Naive B cell (primary cell): ENCODE data around the gene CXCR5. TPM values are rescaled to one million over a fixed set of nuclear protein-coding genes. Genes with fewer than 3 reads are reported as not detected.

ENCODE experiments used
- ATAC-seq, 2 donors: fragments of 150-1000 bp; cut with Tn5 transposase; 2 replicates each; pipeline ENCODE4 v1.10.0; 2021; ENCODE audit warnings: low read depth in 2 of 2, mild to moderate bottlenecking in 2 of 2, moderate library complexity in 2 of 2
- DNase-seq: peaks from one replicate; pipeline ENCODE4 v3.0.0; 2022
- H3K27ac Mint-ChIP-seq, 6 donors: one replicate each; pipeline ENCODE4 v1.8.0; 2020 to 2022; ENCODE audit warnings: mild to moderate bottlenecking in 6 of 6, mixed read lengths in 6 of 6, moderate library complexity in 5 of 6, inconsistent platforms in 2 of 6
- H3K27me3 Mint-ChIP-seq, 3 donors: one replicate each; pipeline ENCODE4 v1.8.0; 2021 to 2022; ENCODE audit warnings: mixed read lengths in 3 of 3, mild to moderate bottlenecking in 1 of 3
- H3K36me3 Mint-ChIP-seq, 2 donors: one replicate each; pipeline ENCODE4 v1.8.0; 2020 to 2022; ENCODE audit warnings: mixed read lengths in 2 of 2, inconsistent platforms in 1 of 2, mild to moderate bottlenecking in 1 of 2
- H3K4me1 Mint-ChIP-seq, 3 donors: one replicate each; pipeline ENCODE4 v1.8.0; 2020 to 2022; ENCODE audit warnings: mixed read lengths in 3 of 3, inconsistent platforms in 1 of 3, mild to moderate bottlenecking in 1 of 3, moderate library complexity in 1 of 3
- H3K4me3 Mint-ChIP-seq, 8 donors: one replicate each; pipeline ENCODE4 v1.8.0; 2020 to 2022; ENCODE audit warnings: mild to moderate bottlenecking in 8 of 8, mixed read lengths in 8 of 8, moderate library complexity in 8 of 8, inconsistent platforms in 2 of 8
- H3K9me3 Mint-ChIP-seq, 7 donors: one replicate each; pipeline ENCODE4 v1.8.0; 2020 to 2022; ENCODE audit warnings: mixed read lengths in 7 of 7, mild to moderate bottlenecking in 5 of 7, inconsistent platforms in 2 of 7, moderate library complexity in 1 of 7
- polyA plus RNA-seq, 6 donors: library from polyadenylated mRNA; unstranded; fragments of 300-500 nt; fragmentation: Illumina TruSeq; gene quantifications; one replicate each; pipeline ENCODE4 v1.2.3, GENCODE V29; 2021; ENCODE audit warnings: low read depth in 6 of 6

CXCR5 gene
- polyA plus RNA-seq, 6 donors from 2014 or later = 101 to 157 (median 116) TPM

DNA sequence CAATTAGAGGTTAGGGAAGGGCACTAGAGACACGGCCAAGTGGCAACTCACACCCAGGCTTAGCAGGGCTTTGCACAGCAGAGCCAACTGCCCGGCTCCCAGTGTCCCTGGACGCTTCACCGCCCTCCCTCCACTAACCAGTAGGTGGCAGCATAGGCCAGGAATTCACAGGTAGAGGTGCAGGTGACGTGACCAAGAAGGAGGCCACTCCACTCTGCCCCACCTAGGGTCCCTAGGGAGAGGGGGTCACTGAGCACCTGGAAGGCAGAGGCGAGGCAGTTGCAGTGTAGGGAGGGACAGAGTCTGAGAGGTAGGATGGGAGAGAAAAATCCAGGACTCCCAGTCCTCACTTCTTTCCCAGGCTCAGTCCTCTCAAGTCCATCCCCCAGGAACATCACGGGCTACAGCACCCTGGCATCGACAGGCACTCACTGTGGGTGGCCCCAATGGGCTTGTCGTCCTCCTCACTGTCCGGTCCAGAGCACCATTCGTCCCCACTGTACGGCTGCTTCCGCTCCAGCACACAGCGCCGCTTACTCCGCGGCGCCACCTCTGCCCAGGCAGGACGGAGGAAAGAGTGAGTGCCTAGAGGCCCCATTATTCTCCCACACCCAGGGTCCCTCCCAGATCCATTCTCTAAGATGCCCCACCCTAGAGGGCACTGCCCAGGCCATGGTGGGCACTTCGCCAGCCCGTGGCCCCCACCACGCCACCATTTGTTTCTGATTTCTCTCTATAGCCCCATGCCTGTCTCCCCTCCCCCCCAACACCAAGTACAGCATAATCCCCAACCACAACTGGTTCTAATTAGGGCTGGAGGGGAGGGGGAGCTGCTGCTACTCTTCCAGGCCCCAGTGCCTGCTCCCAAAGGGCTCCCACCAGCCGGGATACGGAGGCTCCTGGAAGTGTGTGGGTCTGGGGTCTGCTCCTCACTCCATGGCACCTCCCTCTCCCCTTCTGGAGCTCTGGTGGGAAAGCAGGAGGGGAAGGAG is 23.7 kb downstream of the CXCR5 start:
- Mint-ChIP-seq H3K4me1 (peaks cover 37 to 52% (median 39%) of the 10 kb centered on the region in 3 donors), H3K9me3 (no peaks in the 10 kb centered on the region), H3K36me3 (peaks cover 0 to under 1% of the 10 kb centered on the region in 2 donors), H3K27ac (peak overlapping the region; percentile 87 to 97 (median 94)), H3K27me3 (no peaks in the 10 kb centered on the region), H3K4me3 (peak overlapping the region in 3 of 8 donors; percentile 8 to 45 (median 12))
- DNase-seq (peak; percentile 83), ATAC-seq (peak; percentile 84 to 87)

DNA sequence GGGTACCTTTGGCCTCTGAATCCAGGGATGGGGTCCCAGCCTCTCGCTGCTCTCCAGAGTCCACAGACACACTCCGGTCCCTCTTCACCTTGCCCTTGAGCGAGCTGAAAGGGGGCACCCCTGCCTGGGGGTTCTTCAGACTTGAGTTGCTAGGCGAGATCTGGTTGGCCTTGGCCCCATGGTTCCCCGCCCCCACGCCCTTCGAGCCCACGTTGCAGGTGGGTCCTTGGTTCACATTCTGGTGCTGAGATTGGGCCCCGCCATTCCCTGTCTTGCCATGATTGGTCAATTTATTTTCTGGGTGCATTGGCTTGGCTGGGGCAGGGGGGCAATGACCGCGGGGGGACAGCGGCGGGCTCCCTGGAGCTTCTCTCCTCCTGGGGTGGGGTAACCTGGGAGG is 24.6 kb downstream of the CXCR5 start:
- peak overlapping the region in 5 of 6 donors; percentile 47 to 87 (median 78) for H3K27ac Mint-ChIP-seq
- no peaks in the 10 kb centered on the region for H3K27me3 Mint-ChIP-seq
- no peaks in the 10 kb centered on the region for H3K36me3 Mint-ChIP-seq
- ATAC-seq (no peak), DNase-seq (no peak)
- peak overlapping the region in 1 of 8 donors; percentile 45 for H3K4me3 Mint-ChIP-seq
- peaks cover 39 to 61% (median 46%) of the 10 kb centered on the region in 3 donors for H3K4me1 Mint-ChIP-seq
- no peaks in the 10 kb centered on the region for H3K9me3 Mint-ChIP-seq

GRCh38 chr11:118908901-118909618 is 25.4 kb downstream of the CXCR5 start:
- Mint-ChIP-seq H3K4me3 (peak overlapping the region in 3 of 8 donors; percentile 13 to 55 (median 15)), H3K4me1 (peaks cover 43 to 68% (median 52%) of the 10 kb centered on the region in 3 donors)
- ATAC-seq = no peak

DNA sequence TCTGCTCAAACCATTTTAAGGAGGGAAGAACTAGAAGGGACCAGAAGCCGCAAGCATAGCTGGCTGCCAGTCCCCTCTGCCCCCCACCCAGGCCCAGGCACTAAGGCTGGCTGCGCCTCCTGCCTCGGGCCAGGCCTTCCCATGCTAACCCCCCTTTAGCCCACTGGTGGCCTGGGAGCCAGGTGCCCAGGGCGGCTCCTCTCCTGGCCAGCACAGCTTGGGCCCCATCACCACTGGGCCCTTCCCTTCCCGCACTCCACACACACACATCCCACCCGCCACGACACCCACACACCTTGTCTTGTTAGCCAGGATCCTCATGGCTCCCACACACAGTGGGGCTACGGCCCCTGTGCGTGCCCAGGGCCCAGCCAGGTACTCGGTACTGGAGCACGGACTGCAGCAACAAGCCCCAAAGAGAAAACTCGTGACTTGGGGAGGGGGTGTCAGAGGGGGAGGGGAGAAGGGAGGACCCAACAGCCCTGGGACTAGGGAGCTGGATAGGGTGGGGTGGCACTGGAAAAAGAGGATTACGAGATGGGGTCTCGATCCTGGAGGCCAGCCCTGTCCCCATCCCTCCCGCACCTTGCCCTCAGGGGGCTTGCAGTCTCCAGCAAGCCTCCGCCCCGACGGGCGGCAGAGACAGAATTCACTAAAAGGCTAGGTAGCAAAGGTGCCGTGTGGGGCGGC is 26.1 kb downstream of the CXCR5 start:
- Mint-ChIP-seq H3K9me3 (no peaks in the 10 kb centered on the region), H3K4me3 (peak overlapping the region in 5 of 8 donors; percentile 13 to 55 (median 37)), H3K27ac (peak overlapping the region in 4 of 6 donors; percentile 51 to 81 (median 64)), H3K36me3 (no peaks in the 10 kb centered on the region), H3K27me3 (no peaks in the 10 kb centered on the region), H3K4me1 (peaks cover 50 to 75% (median 59%) of the 10 kb centered on the region in 3 donors)
- DNase-seq = no peak
- no peak for ATAC-seq

More at GRCh38 chr11:118908901-118909618, 25.4 kb downstream of the CXCR5 start:
- DNase-seq = no peak
- Mint-ChIP-seq H3K27me3 (no peaks in the 10 kb centered on the region), H3K36me3 (no peaks in the 10 kb centered on the region), H3K9me3 (no peaks in the 10 kb centered on the region), H3K27ac (peak overlapping the region in 5 of 6 donors; percentile 17 to 95 (median 87))

DNA sequence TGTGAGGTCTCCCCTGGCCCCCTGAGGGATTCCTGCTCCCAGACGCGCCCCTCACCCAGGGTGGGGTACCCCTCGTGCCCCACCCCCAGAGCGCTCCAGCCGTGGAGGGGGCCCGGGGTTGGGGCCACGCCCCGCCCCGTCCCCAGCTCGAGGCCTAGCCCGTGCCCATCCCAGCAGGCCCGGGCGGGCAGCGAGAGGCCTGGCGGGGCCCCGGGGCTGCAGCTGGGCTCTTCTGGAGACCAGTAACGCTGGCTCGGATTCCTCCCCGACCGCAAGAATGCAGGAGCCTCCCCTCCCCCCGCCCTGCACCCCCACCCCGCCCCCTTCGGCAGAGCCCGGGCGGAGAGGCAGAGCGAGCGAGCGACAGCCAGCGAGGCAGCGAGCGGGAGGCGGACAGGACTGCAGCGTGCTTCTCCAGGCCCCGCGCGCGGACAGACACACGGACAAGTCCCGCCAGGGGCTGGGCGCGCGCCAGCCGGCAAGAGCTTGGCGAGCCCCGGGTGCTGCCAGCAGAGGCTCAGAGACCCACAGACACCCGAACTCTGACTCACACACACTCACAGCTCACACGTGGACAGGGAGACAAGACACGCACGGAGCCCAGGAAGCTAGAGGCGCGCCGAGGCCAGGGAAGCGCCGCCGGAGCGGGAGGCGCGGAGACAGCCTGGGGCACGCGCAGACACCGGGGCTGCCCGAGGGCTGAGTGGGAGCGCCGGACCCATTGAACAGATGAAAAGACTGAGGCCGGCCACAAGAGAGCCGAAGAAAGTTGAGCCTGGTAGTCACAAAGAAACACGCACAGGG is 26.8 kb downstream of the CXCR5 start:
- peak overlapping the region in 6 of 8 donors; percentile 19 to 76 (median 49) for H3K4me3 Mint-ChIP-seq
- H3K36me3 Mint-ChIP-seq = no peaks in the 10 kb centered on the region
- peaks cover 57 to 83% (median 67%) of the 10 kb centered on the region in 3 donors for H3K4me1 Mint-ChIP-seq
- DNase-seq (no peak), ATAC-seq (no peak)
- no peaks in the 10 kb centered on the region for H3K9me3 Mint-ChIP-seq
- peak overlapping the region in 5 of 6 donors; percentile 49 to 90 (median 81) for H3K27ac Mint-ChIP-seq
- no peaks in the 10 kb centered on the region for H3K27me3 Mint-ChIP-seq

DNA sequence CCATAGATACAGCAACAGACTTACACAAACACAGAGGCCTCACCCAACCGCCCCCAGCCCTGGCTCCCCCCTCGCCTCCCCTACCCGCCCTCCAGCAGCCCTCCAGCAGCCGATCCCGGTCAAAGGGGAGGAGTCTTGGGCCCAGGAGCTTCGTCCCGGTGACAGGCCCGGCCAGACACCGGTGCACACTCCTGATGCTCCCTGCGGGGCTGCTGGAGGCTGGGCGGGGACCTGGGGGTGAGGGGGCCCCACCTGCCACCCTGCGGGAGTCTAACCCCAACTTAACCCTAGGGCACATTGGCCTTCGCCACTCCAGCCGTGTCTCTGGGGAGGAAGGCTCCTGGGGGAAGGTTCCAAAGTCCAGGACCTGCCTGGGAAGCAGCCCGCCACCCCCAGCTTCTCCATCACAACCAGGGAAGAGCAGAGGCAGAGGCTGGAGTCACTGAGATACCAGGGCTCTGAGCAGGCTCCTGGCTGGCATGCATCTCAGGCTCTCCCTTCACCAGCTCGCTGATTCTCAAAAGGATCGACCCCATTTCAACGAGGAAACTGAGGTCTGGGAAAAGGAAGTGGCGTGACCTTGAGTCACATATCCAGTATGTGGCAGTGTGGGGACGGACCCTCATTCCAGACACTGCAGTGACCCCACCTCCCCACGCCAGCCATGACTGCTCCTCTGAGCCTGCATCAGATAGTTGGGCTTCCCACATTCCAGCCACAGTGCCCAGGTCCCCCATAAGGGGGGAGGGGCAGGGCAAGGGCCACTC is 27.6 kb downstream of the CXCR5 start:
- H3K27me3 Mint-ChIP-seq = no peaks in the 10 kb centered on the region
- DNase-seq = no peak
- ATAC-seq = no peak
- H3K4me1 Mint-ChIP-seq = peaks cover 63 to 87% (median 75%) of the 10 kb centered on the region in 3 donors
- peak overlapping the region in 5 of 6 donors; percentile 49 to 95 (median 90) for H3K27ac Mint-ChIP-seq
- no peaks in the 10 kb centered on the region for H3K36me3 Mint-ChIP-seq
- no peaks in the 10 kb centered on the region for H3K9me3 Mint-ChIP-seq
- H3K4me3 Mint-ChIP-seq = peak overlapping the region in 7 of 8 donors; percentile 29 to 80 (median 58)

- ATAC-seq = no peak
Observed at GRCh38 chr11:118911880-118912741, 28.4 kb downstream of the CXCR5 start.

GRCh38 chr11:118912742-118913410 is 29.2 kb downstream of the CXCR5 start:
- H3K4me1 Mint-ChIP-seq = peaks cover 64 to 87% (median 76%) of the 10 kb centered on the region in 3 donors
- H3K36me3 Mint-ChIP-seq = no peaks in the 10 kb centered on the region
- ATAC-seq = peak; percentile 2 to 4
- no peaks in the 10 kb centered on the region for H3K9me3 Mint-ChIP-seq
- H3K27ac Mint-ChIP-seq = peak overlapping the region; percentile 59 to 95 (median 90)
- H3K27me3 Mint-ChIP-seq = no peaks in the 10 kb centered on the region
- DNase-seq = no peak
- peak overlapping the region; percentile 62 to 79 (median 66) for H3K4me3 Mint-ChIP-seq

More at GRCh38 chr11:118911880-118912741, 28.4 kb downstream of the CXCR5 start:
- no peaks in the 10 kb centered on the region for H3K27me3 Mint-ChIP-seq
- H3K9me3 Mint-ChIP-seq = no peaks in the 10 kb centered on the region
- peaks cover 66 to 87% (median 76%) of the 10 kb centered on the region in 3 donors for H3K4me1 Mint-ChIP-seq
- H3K27ac Mint-ChIP-seq = peak overlapping the region; percentile 54 to 95 (median 90)
- no peak for DNase-seq
- no peaks in the 10 kb centered on the region for H3K36me3 Mint-ChIP-seq
- peak overlapping the region; percentile 43 to 83 (median 68) for H3K4me3 Mint-ChIP-seq

DNA sequence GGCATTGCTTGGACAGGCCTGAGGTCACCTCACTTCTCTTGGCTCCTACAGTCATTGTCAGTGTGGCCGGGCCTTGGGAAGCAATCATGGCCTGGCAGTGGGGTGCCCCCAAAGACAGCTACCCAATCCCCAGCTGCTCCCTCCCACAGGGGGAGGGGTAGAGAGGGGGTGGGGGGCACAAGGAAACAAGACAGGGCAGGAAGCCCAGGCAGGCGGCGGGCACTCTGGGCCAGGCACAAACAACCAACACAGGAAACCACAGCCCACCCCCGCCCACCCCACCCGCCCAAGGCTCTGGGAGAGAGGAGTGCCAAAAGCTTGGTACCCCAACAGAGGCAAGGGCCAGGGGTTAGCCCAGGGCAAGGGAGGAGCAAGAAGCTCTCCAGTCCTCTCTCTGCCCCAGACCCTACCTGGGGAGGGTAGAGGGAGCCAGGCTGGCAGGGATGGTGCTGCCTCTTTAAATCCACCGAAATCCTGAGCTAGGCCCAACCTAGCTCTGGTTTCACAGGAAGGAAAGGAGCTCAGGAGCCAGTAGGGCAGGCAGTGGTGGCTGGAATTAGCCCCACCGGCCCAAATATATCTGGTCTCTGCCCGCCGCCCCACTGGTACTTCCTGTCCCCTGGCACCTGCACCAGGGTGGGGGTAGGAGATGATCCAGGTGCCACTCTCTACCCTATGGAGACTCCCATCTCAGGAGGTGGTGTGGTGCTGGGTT is 29.9 kb downstream of the CXCR5 start:
- ATAC-seq (peak in 1 of 2 donors; percentile 4), DNase-seq (no peak)
- H3K4me1 Mint-ChIP-seq = peaks cover 66 to 87% (median 79%) of the 10 kb centered on the region in 3 donors
- no peaks in the 10 kb centered on the region for H3K36me3 Mint-ChIP-seq
- H3K9me3 Mint-ChIP-seq = no peaks in the 10 kb centered on the region
- peak overlapping the region; percentile 80 to 99 (median 94) for H3K27ac Mint-ChIP-seq
- H3K4me3 Mint-ChIP-seq = peak overlapping the region; percentile 67 to 88 (median 82)
- H3K27me3 Mint-ChIP-seq = no peaks in the 10 kb centered on the region
